ENCODE results near the gene OTP. TPM values are rescaled to one million over a fixed set of nuclear protein-coding genes. Genes with fewer than 3 reads are reported as not detected.
"Not testable (repeated sequence)": the region's sequence is repeated elsewhere in the genome, so short reads cannot be mapped to it uniquely, and the experiment has no call there.

OTP gene
- total RNA-seq, 2 experiments from 2014 or later: not detected

- ChIA-PET CTCF (no interaction called here), POLR2A (no interaction called here)
Measured at GRCh38 chr5:77621440-77621839, 17.1 kb downstream of the OTP start.

- CTCF ChIA-PET: no interaction called here
- POLR2A ChIA-PET: no interaction called here
Measured at GRCh38 chr5:77620405-77620804, 18.1 kb downstream of the OTP start.

- ChIA-PET CTCF (no interaction called here), POLR2A (no interaction called here)
Measured at GRCh38 chr5:77616920-77617319, 21.6 kb downstream of the OTP start.

- POLR2A ChIA-PET, CTCF ChIA-PET: not testable (repeated sequence)
Measured at GRCh38 chr5:77608927-77609326, 29.6 kb downstream of the OTP start.

- POLR2A ChIA-PET: no interaction called here
- CTCF ChIA-PET: interaction anchor here (0.7 kb wide), 1 partner anchor 354 kb away, joined by 3 read pairs; no protein-coding TSS in a partner anchor
Measured at GRCh38 chr5:77607324-77607723, 31.2 kb downstream of the OTP start.

GRCh38 chr5:77606279-77606678, 32.2 kb downstream of the OTP start:
- CTCF ChIA-PET: no interaction called here
- POLR2A ChIA-PET: no interaction called here

GRCh38 chr5:77599679-77600078, 38.8 kb downstream of the OTP start:
- POLR2A ChIA-PET: no interaction called here

GRCh38 chr5:77590347-77590746, 48.2 kb downstream of the OTP start:
- ChIA-PET CTCF (no interaction called here), POLR2A (no interaction called here)

More at GRCh38 chr5:77599679-77600078, 38.8 kb downstream of the OTP start:
- CTCF ChIA-PET: no interaction called here

GRCh38 chr5:77588175-77588574, 50.3 kb downstream of the OTP start:
- POLR2A ChIA-PET: no interaction called here
- CTCF ChIA-PET: no interaction called here

- CTCF ChIA-PET: interaction anchor here (0.9 kb wide), 1 partner anchor 957 kb away, joined by 5 read pairs; no protein-coding TSS in a partner anchor
- POLR2A ChIA-PET: no interaction called here
Measured at GRCh38 chr5:77586101-77586500, 52.4 kb downstream of the OTP start.

GRCh38 chr5:77582143-77582542, 56.4 kb downstream of the OTP start:
- CTCF ChIA-PET, POLR2A ChIA-PET: not testable (repeated sequence)

Other genes with a start within 250 kb of the OTP start
- 10 to 100 TPM; 31.0 to 32.0 TPM for gene WDR41, start 146.4 kb downstream of the OTP start, total RNA-seq
- gene TBCA, start 137.6 kb upstream of the OTP start, total RNA-seq: 100 to 1,000 TPM; 238 to 248 TPM

Measured in activated CD8-positive, alpha-beta memory T cell treated with anti-CD3 and anti-CD28 coated beads for 36 hours (primary cell).